A204.1 (cell line): ENCODE data around the gene ARMC7.
"Not testable (repeated sequence)": the region's sequence is repeated elsewhere in the genome, so short reads cannot be mapped to it uniquely, and the experiment has no call there.

Source experiments
- FAIRE-seq: peaks from 2 replicates; lab custom pipeline; 2012; peaks lifted over from hg19 to GRCh38; lab: Jason Lieb, UNC

Gene ARMC7

GRCh38 chr17:75130059-75130631 is 20.4 kb downstream of the ARMC7 start:
- FAIRE-seq: no peak

GRCh38 chr17:75130632-75131277 is 21.0 kb downstream of the ARMC7 start:
- no peak for FAIRE-seq

DNA sequence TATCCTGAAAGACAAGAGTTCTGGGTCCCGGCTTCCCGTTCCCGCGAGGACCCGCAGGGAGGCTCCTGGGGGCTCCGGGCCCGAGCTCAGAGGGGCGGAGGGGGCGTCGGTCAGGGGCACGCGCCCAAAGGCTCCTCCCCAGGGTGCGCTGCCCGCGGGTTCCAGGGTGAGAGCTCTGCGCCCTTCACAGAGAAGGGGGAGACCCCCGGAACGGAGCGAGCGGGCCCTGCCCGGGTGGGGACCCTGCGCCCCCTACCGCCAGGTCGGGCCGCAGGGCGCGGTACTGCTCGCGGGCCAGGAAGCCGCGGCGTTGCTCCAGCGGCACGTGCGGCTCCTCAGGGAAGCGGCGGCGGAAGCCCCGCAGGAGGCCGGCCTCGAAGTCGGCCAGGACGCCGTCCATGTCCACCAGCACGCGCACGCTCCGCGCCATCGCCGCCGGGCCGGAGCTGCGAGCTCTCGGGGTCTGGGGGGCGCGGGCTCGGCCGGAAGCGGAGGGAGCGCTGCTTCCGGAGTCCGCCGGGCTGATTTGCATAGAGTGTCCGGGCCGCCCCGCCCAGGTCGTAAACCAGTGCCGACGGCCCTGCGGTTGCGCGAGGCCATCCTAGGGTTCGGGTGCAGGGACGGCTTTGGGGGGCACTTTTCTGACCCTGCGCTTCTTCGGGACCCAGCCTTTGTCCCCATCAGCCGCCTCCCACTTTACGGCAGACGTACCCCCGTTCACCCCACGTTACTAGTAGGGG is 21.7 kb downstream of the ARMC7 start, which contains the start of gene NT5C:
TSS of gene NT5C (minus strand) at position 465 of the 740 bp plus-strand sequence. CDS start at position 430, 35 bp downstream.
- no peak for FAIRE-seq

GRCh38 chr17:75132018-75133000 is 22.5 kb downstream of the ARMC7 start:
- FAIRE-seq: not testable (repeated sequence)

DNA sequence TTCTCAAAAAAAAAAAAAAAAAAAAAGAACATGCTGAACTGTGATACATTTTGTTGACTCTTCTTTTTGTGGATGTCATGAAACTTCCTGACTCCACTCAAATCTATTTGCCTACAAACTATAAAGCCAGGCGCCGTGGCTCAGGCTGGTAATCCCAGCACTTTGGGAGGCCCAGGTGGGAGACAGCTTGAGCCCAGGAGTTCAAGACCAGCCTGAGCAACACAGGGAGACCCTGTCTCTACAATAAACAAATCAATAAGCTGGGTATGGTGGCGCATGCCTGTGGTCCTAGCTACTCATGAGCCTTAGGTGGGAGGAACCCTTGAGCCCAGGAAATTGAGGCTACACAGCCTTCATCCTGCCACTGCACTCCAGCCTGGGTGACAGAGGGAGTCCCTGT is 23.2 kb downstream of the ARMC7 start:
- FAIRE-seq: no peak

- FAIRE-seq: not testable (repeated sequence)
Observed at GRCh38 chr17:75133607-75134347, 24.0 kb downstream of the ARMC7 start.

DNA sequence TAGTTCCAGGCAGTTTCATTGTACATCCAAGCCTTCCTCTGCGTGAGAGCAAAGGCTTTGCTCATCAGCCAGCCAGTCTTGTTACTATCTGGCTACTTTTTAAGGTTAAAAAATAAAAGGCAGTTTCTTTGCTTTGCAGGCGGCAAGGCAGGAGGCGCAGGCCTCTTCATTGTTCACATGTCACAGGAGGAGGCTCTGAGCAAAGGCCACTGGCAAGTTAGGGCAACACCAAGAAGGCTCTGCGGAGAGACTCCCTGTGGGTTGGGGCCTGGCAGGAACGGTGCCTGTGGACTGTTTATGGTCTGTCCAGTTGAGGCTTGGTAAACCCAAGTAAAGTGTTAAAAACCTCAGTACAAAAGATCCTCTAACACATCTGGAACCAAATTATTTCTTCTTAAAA is 25.7 kb downstream of the ARMC7 start:
- no peak for FAIRE-seq

DNA sequence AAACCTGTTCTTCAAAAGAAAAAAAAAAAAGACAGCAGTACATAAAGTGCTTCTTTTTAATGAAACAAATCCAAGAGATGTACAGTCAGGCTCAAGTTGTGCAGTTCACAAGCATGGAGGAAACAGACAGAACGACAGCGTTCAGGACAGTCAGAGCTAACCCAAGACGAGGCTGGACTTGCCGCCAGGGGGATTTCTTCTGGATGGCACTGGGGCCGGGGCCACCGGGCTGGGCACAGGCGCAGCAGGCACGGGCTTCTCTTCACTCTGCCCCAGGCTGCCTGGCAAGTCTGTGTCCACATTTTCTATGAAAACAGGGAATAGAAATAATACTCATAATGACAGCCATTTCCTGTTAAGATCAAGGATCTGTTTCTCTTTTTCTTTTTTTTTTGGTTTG is 26.2 kb downstream of the ARMC7 start:
- no peak for FAIRE-seq

DNA sequence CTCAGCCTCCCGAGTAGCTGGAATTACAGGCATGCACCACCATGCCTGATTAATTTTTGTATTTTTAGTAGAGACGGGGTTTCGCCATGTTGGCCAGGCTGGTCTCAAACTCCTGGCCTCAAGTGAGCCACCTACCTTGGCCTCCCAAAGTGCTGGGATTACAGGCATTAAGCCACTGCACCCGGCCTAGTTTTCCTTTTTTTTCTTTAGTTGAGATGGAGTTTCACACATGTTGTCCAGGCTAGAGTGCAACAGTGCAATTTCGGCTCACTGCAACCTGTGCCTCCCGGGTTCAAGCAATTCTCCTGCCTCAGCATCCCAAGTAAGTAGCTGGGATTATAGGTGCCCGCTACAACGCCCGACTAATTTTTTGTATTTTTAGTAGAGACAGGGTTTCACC is 28.0 kb downstream of the ARMC7 start:
- FAIRE-seq: not testable (repeated sequence)

- FAIRE-seq: no peak
Observed at GRCh38 chr17:75138519-75138918, 28.8 kb downstream of the ARMC7 start.

DNA sequence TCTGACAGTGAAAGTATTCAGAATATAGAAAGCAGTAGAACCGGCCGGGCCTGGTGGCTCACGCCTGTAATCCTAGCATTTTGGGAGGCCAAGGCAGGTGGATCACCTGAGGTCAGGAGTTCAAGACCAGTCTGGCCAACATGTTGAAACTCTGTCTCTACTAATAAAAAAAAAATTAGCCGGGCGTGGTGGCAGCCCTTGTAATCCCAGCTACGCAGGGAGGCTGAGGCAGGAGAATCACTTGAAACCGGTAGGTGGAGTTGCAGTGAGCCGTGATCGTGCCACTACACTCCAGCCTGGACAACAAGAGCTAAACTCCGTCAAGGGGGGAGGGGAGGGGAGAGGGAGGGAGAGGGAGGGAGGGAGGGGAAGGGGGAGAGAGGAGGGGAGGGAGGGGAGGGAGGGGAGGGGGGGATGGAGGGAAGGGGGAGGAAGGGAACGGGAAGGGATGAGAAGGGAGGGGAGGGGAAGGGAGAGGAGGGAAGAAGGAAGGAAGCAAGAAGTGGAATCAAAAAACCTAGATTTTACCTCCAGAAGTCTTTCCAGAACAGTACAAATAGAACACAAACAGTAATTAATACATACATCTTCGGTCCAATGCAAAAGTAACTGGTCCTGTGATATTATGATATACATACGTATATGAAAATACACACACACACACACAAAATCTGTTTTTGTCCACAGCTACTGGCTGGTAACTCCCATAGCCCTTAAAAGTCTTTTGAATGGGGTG is 32.6 kb downstream of the ARMC7 start:
- FAIRE-seq: no peak

DNA sequence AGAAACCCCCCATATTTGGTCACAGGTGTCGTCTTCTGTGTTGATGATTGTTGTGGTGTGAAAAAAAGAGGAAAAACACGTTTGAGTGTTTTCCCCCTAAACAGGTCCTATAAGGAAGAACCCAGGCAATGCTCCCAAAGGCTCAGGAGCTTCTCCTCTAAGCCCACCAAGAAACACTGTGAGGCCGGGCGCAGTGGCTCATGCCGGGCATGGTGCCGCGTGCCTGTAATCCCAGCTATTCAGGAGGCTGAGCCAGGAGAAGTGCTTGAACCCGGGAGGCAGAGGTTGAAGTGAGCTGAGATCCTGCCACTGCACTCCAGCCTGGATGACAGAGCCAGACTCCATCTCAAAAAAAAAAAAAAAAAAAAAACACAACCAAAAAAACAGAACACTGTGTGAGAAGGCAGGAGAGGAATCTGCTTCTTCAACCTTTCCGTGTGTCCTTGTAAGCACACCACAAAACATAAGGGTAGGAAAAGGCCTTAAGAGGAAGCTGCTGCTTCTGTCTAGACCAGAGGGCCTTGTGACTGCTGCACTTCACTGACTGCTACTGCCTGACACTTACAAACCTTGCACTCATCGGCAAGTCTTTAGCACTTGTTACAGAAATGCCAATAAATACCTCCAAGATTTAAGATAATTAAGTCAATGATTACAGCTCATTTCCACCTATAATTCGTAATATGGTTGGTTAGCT is 35.2 kb downstream of the ARMC7 start:
- no peak for FAIRE-seq

- no peak for FAIRE-seq
Observed at GRCh38 chr17:75146592-75146991, 36.8 kb downstream of the ARMC7 start.

DNA sequence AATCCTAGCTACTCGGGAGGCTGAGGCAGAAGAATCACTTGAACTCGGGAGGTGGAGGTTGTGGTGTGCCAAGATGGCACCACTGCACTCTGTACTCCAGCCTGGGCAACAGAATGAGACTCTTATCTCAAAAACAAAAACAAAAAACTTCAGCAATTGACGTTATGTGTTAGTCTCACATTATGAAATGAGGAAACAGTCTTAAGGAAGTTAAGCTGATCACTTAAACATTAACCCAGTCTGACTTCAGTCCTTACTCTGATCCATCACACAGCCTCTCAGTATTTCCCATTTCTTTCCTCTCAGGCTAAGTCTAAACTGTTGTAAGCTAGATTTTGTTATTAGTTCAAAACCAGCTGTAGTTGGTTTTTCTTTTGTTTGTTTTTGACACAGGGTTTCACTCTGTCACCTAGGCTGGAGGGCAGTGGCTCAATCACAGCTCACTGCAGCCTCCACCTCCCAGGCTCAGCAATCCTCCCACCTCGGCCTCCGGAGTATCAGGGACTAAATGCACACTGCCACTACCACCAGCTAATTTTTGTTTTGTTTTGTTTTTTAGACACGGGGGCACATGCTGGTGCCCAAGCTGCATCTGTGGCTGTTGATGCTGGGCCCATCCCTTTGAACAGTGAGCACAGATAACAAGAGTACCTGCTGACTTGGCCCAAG is 38.2 kb downstream of the ARMC7 start:
- no peak for FAIRE-seq

DNA sequence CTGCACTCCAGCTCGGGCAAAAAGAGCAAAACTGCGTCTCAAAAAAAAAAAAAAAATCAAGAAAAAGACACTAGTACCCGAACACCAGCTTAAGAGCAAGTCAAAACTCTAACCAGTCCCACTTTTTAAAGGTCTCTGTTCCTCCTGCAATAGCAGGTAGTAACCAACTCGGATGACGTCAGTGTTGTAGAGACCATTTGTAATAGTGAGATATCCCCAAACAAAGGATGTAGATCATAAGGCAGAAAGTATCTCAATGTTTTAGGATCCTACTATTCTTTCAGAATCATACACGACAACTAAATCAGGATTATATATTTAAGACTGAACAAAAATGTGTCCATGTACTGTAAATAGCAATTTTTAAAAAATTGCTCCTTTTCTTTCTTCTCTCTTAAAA is 42.2 kb downstream of the ARMC7 start:
- FAIRE-seq: no peak

DNA sequence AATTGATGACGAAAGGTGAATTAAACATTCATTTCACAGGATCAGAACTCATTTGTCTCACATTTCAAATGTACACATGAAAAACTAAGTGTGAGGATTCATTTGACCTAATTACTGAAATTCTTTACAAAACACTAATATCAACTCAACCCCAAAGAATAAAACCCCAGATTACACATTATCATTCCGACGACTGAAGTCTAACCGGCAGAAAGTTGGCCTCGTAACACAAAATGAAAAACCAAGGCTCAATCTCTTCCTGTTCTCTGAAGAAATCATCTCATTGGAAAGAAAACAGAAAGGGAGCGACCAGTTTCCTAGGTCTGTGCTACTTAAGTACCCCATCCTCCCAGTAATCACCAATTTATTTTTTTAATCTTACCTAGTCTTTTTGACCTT is 42.8 kb downstream of the ARMC7 start:
- no peak for FAIRE-seq

DNA sequence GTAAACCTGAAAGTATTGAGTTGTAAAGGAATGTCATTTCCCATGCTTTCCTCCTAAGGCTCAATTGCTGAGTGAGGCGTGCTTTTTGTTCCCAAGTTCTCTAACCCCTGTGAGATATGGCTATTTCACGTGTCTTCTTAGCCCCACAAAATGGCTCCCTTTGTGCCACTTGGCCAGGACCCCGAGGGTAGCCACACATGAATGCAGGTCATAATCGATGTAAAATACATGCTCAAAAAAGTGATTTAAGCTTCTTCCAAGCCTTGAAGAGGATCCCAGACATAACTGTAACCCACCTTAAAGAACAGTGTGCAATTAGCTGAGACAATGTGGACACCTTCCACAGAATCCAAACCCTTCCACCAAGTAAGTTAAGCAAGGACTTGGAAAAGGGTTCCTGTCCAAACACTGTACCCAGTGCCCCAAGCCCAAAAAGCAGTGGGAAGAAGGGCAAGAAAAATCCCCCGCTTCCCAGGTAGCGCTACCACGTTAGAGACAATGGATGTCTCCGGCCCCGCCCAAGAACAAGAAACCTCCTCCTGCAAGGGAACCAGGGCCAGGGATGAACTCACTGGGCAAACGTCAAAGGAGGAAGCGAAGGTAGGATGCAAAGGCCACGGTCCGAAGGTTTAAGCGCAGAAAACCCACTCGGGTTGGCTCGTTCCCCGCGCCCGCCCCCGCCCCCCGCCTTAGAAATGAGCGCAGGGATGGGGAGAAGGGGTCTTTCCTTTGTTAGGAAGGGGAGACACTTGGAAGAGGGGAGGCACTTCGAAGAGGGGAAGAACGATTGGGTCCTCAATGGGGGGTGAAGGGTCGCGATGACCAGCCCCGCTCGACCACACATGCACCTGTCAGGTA is 43.4 kb downstream of the ARMC7 start:
- no peak for FAIRE-seq

GRCh38 chr17:75153780-75154194 is 44.0 kb downstream of the ARMC7 start:
- FAIRE-seq: no peak
